Measurements from ENCODE around the gene WDFY1.

The WDFY1 gene

GRCh38 chr2:223928113-223929006 lies 16.8 kb downstream of the WDFY1 start:
- no peak for FAIRE-seq

GRCh38 chr2:223925106-223925505 lies 20.0 kb downstream of the WDFY1 start:
- FAIRE-seq = no peak

GRCh38 chr2:223923976-223924375 lies 21.2 kb downstream of the WDFY1 start:
- FAIRE-seq = no peak

GRCh38 chr2:223922308-223922707 lies 22.8 kb downstream of the WDFY1 start:
- FAIRE-seq = no peak

GRCh38 chr2:223921204-223921603 lies 23.9 kb downstream of the WDFY1 start:
- no peak for FAIRE-seq

GRCh38 chr2:223920109-223920508 lies 25.0 kb downstream of the WDFY1 start:
- FAIRE-seq = no peak

GRCh38 chr2:223918671-223919134 lies 26.4 kb downstream of the WDFY1 start:
- FAIRE-seq = no peak

GRCh38 chr2:223916181-223916920 lies 28.8 kb downstream of the WDFY1 start:
- FAIRE-seq = no peak

- FAIRE-seq = no peak
Measured at GRCh38 chr2:223915071-223915470, 30.1 kb downstream of the WDFY1 start.

GRCh38 chr2:223914324-223914723 lies 30.8 kb downstream of the WDFY1 start:
- FAIRE-seq = no peak

GRCh38 chr2:223909001-223909741 lies 36.0 kb downstream of the WDFY1 start:
- FAIRE-seq = no peak

- no peak for FAIRE-seq
Measured at GRCh38 chr2:223908304-223908998, 36.7 kb downstream of the WDFY1 start.

GRCh38 chr2:223905996-223906395 lies 39.1 kb downstream of the WDFY1 start:
- FAIRE-seq = no peak

GRCh38 chr2:223901854-223902253 lies 43.3 kb downstream of the WDFY1 start:
- peak; percentile 61 for FAIRE-seq

- no peak for FAIRE-seq
Measured at GRCh38 chr2:223901311-223901710, 43.8 kb downstream of the WDFY1 start.

GRCh38 chr2:223900531-223900930 lies 44.6 kb downstream of the WDFY1 start:
- FAIRE-seq = no peak

GRCh38 chr2:223900066-223900465 lies 45.1 kb downstream of the WDFY1 start:
- FAIRE-seq = no peak

GRCh38 chr2:223897669-223898330 lies 47.3 kb downstream of the WDFY1 start:
- no peak for FAIRE-seq

GRCh38 chr2:223896833-223897311 lies 48.3 kb downstream of the WDFY1 start:
- FAIRE-seq = no peak

- no peak for FAIRE-seq
Measured at GRCh38 chr2:223894968-223895367, 50.2 kb downstream of the WDFY1 start.

GRCh38 chr2:223894009-223894408 lies 51.1 kb downstream of the WDFY1 start:
- FAIRE-seq = no peak

GRCh38 chr2:223890721-223891120 lies 54.4 kb downstream of the WDFY1 start:
- FAIRE-seq = no peak

Data from G401.6 (cell line).